SK-N-SH treated with all-trans-retinoic acid at 6 μM for 48 hours (cell line): Measurements from ENCODE around the gene NPAS3.

Experiments
- ATAC-seq: fragments of 200-7000 bp; cut with Tn5 transposase; 3 replicates; pipeline ENCODE4 v1.9.1; 2020; ENCODE audit warnings: mild to moderate bottlenecking, moderate library complexity
- ARNTL ChIP-seq: fragments of 450-650 bp; formaldehyde crosslinking; IDR thresholded peaks from 2 replicates; pipeline ENCODE4 v1.5.0; 2020; ENCODE audit warnings: low read depth, mild to moderate bottlenecking, moderate library complexity, borderline replicate concordance
- BACH2 ChIP-seq: fragments of 250-450 bp; sonication (Bioruptor Pico); IDR thresholded peaks from 2 replicates; pipeline ENCODE4 v1.9.0; 2021; ENCODE audit warnings: mild to moderate bottlenecking, borderline replicate concordance
- CREB5 ChIP-seq: fragments of 250-450 bp; sonication (Bioruptor Pico); IDR thresholded peaks from 2 replicates; pipeline ENCODE4 v1.5.1; 2020; ENCODE audit warnings: low read depth, mild to moderate bottlenecking, moderate library complexity
- CSRNP3 ChIP-seq: fragments of 250-450 bp; sonication (Bioruptor Pico); IDR thresholded peaks from 2 replicates; pipeline ENCODE4 v1.5.1; 2021; ENCODE audit warnings: mild to moderate bottlenecking, moderate library complexity
- ESRRG ChIP-seq: fragments of 250-450 bp; sonication (Bioruptor Pico); IDR thresholded peaks from 2 replicates; pipeline ENCODE4 v1.6.1; 2021; ENCODE audit warnings: mild to moderate bottlenecking
- GLIS3 ChIP-seq: fragments of 250-450 bp; sonication (Bioruptor Pico); IDR thresholded peaks from 2 replicates; pipeline ENCODE4 v1.5.0; 2020; ENCODE audit warnings: mild to moderate bottlenecking, moderate library complexity
- ISL1 ChIP-seq: fragments of 250-450 bp; sonication (Bioruptor Pico); IDR thresholded peaks from 2 replicates; pipeline ENCODE4 v2.1.2; 2022; ENCODE audit warnings: mild to moderate bottlenecking, moderate library complexity
- PATZ1 ChIP-seq: fragments of 250-450 bp; sonication (Bioruptor Pico); IDR thresholded peaks from 2 replicates; pipeline ENCODE4 v1.8.0; 2020; ENCODE audit warnings: mild to moderate bottlenecking, moderate library complexity, borderline replicate concordance
- POU6F1 ChIP-seq: fragments of 250-450 bp; sonication (Bioruptor Pico); IDR thresholded peaks from 2 replicates; pipeline ENCODE4 v1.8.0; 2021; ENCODE audit warnings: low read depth, mild to moderate bottlenecking, moderate library complexity, borderline replicate concordance
- PPARA ChIP-seq: fragments of 250-450 bp; sonication (Bioruptor Pico); IDR thresholded peaks from 2 replicates; pipeline ENCODE4 v1.5.0; 2020; ENCODE audit warnings: mild to moderate bottlenecking, borderline replicate concordance
- RARB ChIP-seq: fragments of 250-450 bp; sonication (Bioruptor Pico); IDR thresholded peaks from 2 replicates; pipeline ENCODE4 v1.8.0; 2021; ENCODE audit warnings: mild to moderate bottlenecking, moderate library complexity
- SNAI2 ChIP-seq: fragments of 250-450 bp; sonication (Bioruptor Pico); IDR thresholded peaks from 2 replicates; pipeline ENCODE4 v1.5.0; 2020; ENCODE audit warnings: mild to moderate bottlenecking, moderate library complexity
- TCF4 ChIP-seq: fragments of 250-450 bp; sonication (Bioruptor Pico); IDR thresholded peaks from 2 replicates; pipeline ENCODE4 v1.8.0; 2021; ENCODE audit warnings: mild to moderate bottlenecking, moderate library complexity, borderline replicate concordance
- TSHZ2 ChIP-seq: fragments of 250-450 bp; sonication (Bioruptor Pico); IDR thresholded peaks from 2 replicates; pipeline ENCODE4 v1.5.0; 2020; ENCODE audit warnings: mild to moderate bottlenecking, moderate library complexity
- ZC3H10 ChIP-seq: fragments of 250-450 bp; sonication (Bioruptor Pico); IDR thresholded peaks from 2 replicates; pipeline ENCODE4 v1.5.1; 2021; ENCODE audit warnings: mild to moderate bottlenecking, moderate library complexity
- ZFP3 ChIP-seq: fragments of 250-450 bp; sonication (Bioruptor Pico); IDR thresholded peaks from 2 replicates; pipeline ENCODE4 v1.5.0; 2020; ENCODE audit warnings: mild to moderate bottlenecking, moderate library complexity
- ZFP30 ChIP-seq: fragments of 450-650 bp; formaldehyde crosslinking; IDR thresholded peaks from 2 replicates; pipeline ENCODE4 v1.5.0; 2022; ENCODE audit warnings: mild to moderate bottlenecking, moderate library complexity
- ZNF70 ChIP-seq: fragments of 450-650 bp; formaldehyde crosslinking; IDR thresholded peaks from 2 replicates; pipeline ENCODE4 v1.5.0; 2020; ENCODE audit warnings: mild to moderate bottlenecking, moderate library complexity
- ZNF8 ChIP-seq: fragments of 450-650 bp; formaldehyde crosslinking; IDR thresholded peaks from 2 replicates; pipeline ENCODE4 v1.5.0; 2020; ENCODE audit warnings: mild to moderate bottlenecking, moderate library complexity

The NPAS3 gene

GRCh38 chr14:33788161-33788560 lies 849.5 kb downstream of the NPAS3 start (continued):
- TF ChIP-seq GLIS3 (CRISPR knock-in tag) (no peak), SNAI2 (CRISPR knock-in tag) (no peak), ISL1 (CRISPR knock-in tag) (no peak)

- no peak for TF ChIP-seq ZFP3 (CRISPR knock-in tag)
- no peak for TF ChIP-seq SNAI2 (CRISPR knock-in tag)
- no peak for TF ChIP-seq BACH2
- TF ChIP-seq ARNTL (CRISPR knock-in tag): no peak
- no peak for TF ChIP-seq TCF4 (CRISPR knock-in tag)
- no peak for TF ChIP-seq CREB5 (CRISPR knock-in tag)
- TF ChIP-seq RARB (CRISPR knock-in tag): no peak
- no peak for TF ChIP-seq ZC3H10 (CRISPR knock-in tag)
- no peak for TF ChIP-seq ZNF70
- no peak for TF ChIP-seq CSRNP3 (CRISPR knock-in tag)
- TF ChIP-seq ZNF8 (CRISPR knock-in tag): no peak
- TF ChIP-seq PPARA (CRISPR knock-in tag): no peak
- no peak for TF ChIP-seq ESRRG (CRISPR knock-in tag)
- TF ChIP-seq GLIS3 (CRISPR knock-in tag): no peak
- TF ChIP-seq POU6F1 (CRISPR knock-in tag): no peak
- no peak for TF ChIP-seq PATZ1 (CRISPR knock-in tag)
- no peak for TF ChIP-seq ZFP30
- no peak for TF ChIP-seq TSHZ2 (CRISPR knock-in tag)
- TF ChIP-seq, all 23 proteins: peak for 0
- no peak for ATAC-seq
Measured at GRCh38 chr14:33790996-33791395, 852.3 kb downstream of the NPAS3 start.

- ATAC-seq: peak; percentile 63
- TF ChIP-seq PATZ1 (CRISPR knock-in tag) (no peak), SNAI2 (CRISPR knock-in tag) (no peak), ZC3H10 (CRISPR knock-in tag) (peak; percentile 41; the same call in 1 of the 2 replicates)
Measured at GRCh38 chr14:33792009-33792719, 853.5 kb downstream of the NPAS3 start.
